ENCODE results near the gene RALGPS2.

The RALGPS2 gene

GRCh38 chr1:178683291-178683690, 41.8 kb upstream of the RALGPS2 start:
- Histone ChIP-seq H3K79me1 (ENCODE audit: low read length) (no peaks in the 10 kb centered on the region), H3K9me3 (ENCODE audit: insufficient read depth, low read depth, low read length) (no peaks in the 10 kb centered on the region), H2BK5ac (ENCODE audit: low read depth, low read length, poor library complexity) (no peak overlapping the region), H3K23ac (ENCODE audit: low read length) (no peak overlapping the region), H2BK12ac (ENCODE audit: low read length) (no peak overlapping the region), H4K8ac (ENCODE audit: low read depth, low read length) (no peak overlapping the region), H3K4ac (ENCODE audit: low read depth, low read length) (no peak overlapping the region), H3K4me3 (ENCODE audit: low read depth, low read length) (no peak overlapping the region), H2BK120ac (ENCODE audit: insufficient read depth, low read length, poor library complexity) (no peak overlapping the region), H3K18ac (ENCODE audit: low read length) (no peak overlapping the region), H4K12ac (ENCODE audit: low read depth, low read length) (no peak overlapping the region), H3K27me3 (ENCODE audit: insufficient read depth, low read length) (no peaks in the 10 kb centered on the region), H3K9ac (ENCODE audit: low read length) (no peak overlapping the region), H2AK5ac (ENCODE audit: low read length) (no peak overlapping the region), H4K91ac (ENCODE audit: low read depth, low read length) (no peak overlapping the region), H3K4me1 (ENCODE audit: control insufficient read depth in 1 of 2, insufficient read depth in 2 of 2, low read length in 2 of 2) (peaks cover 0 to 2% of the 10 kb centered on the region in 2 experiments), H3K14ac (ENCODE audit: low read length) (no peak overlapping the region), H3K27ac (ENCODE audit: low read depth, low read length) (no peak overlapping the region), H3K79me2 (ENCODE audit: control insufficient read depth, insufficient read depth, low read length, poor library complexity) (no peaks in the 10 kb centered on the region), H2AFZ (ENCODE audit: insufficient read depth, low read length, poor library complexity) (no peak overlapping the region), H3K36me3 (ENCODE audit: control insufficient read depth in 1 of 2, insufficient read depth in 2 of 2, low read length in 2 of 2) (no peaks in the 10 kb centered on the region), H3K4me2 (ENCODE audit: low read length) (no peak overlapping the region)
- DNase-seq: no peak
- WGBS (ENCODE audit: extremely low coverage, insufficient coverage, insufficient read length): no CpG with 5 or more reads among the region's 2 CpGs

DNA sequence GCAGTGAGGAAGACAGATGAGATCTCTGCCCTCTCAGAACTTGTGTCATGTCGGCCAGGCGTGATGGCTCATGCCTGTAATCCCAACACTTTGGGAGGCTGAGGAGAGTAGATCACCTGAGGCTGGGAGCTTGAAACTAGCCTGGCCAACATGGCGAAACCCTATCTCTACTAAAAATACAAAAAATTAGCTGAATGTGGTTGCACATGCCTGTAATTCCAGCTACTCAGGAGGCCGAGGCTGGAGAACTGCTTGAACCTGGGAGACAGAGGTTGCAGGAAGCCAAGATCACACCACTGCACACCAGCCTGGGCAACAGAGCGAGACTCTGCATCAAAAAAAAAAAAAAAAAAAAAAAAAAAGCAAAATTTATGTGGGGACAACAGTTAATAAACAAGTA, 40.9 kb upstream of the RALGPS2 start:
- no peak overlapping the region for H3K23ac ChIP-seq (ENCODE audit: low read length)
- WGBS (ENCODE audit: extremely low coverage, insufficient coverage, insufficient read length): no CpG with 5 or more reads among the region's 5 CpGs

GRCh38 chr1:178684542-178685000, 40.5 kb upstream of the RALGPS2 start:
- Histone ChIP-seq H4K91ac (ENCODE audit: low read depth, low read length) (no peak overlapping the region), H2BK5ac (ENCODE audit: low read depth, low read length, poor library complexity) (no peak overlapping the region), H3K27me3 (ENCODE audit: insufficient read depth, low read length) (no peaks in the 10 kb centered on the region), H4K8ac (ENCODE audit: low read depth, low read length) (no peak overlapping the region), H3K23ac (ENCODE audit: low read length) (no peak overlapping the region), H3K4ac (ENCODE audit: low read depth, low read length) (no peak overlapping the region), H2AFZ (ENCODE audit: insufficient read depth, low read length, poor library complexity) (no peak overlapping the region), H3K9me3 (ENCODE audit: insufficient read depth, low read depth, low read length) (no peaks in the 10 kb centered on the region), H2BK120ac (ENCODE audit: insufficient read depth, low read length, poor library complexity) (no peak overlapping the region), H3K79me2 (ENCODE audit: control insufficient read depth, insufficient read depth, low read length, poor library complexity) (no peaks in the 10 kb centered on the region), H3K14ac (ENCODE audit: low read length) (no peak overlapping the region), H2BK12ac (ENCODE audit: low read length) (no peak overlapping the region), H3K4me3 (ENCODE audit: low read depth, low read length) (no peak overlapping the region), H3K9ac (ENCODE audit: low read length) (no peak overlapping the region), H3K27ac (ENCODE audit: low read depth, low read length) (no peak overlapping the region), H3K36me3 (ENCODE audit: control insufficient read depth in 1 of 2, insufficient read depth in 2 of 2, low read length in 2 of 2) (no peaks in the 10 kb centered on the region), H3K4me2 (ENCODE audit: low read length) (no peak overlapping the region), H3K4me1 (ENCODE audit: control insufficient read depth in 1 of 2, insufficient read depth in 2 of 2, low read length in 2 of 2) (peaks cover 0 to 2% of the 10 kb centered on the region in 2 experiments), H3K79me1 (ENCODE audit: low read length) (no peaks in the 10 kb centered on the region), H3K18ac (ENCODE audit: low read length) (no peak overlapping the region), H2AK5ac (ENCODE audit: low read length) (no peak overlapping the region), H4K12ac (ENCODE audit: low read depth, low read length) (no peak overlapping the region)
- no CpG with 5 or more reads among the region's 1 CpG for WGBS (ENCODE audit: extremely low coverage, insufficient coverage, insufficient read length)
- DNase-seq: peak; percentile 32 to 90

More for the DNA sequence above, 40.9 kb upstream of the RALGPS2 start:
- Histone ChIP-seq H3K36me3 (ENCODE audit: control insufficient read depth in 1 of 2, insufficient read depth in 2 of 2, low read length in 2 of 2) (no peaks in the 10 kb centered on the region), H3K27me3 (ENCODE audit: insufficient read depth, low read length) (no peaks in the 10 kb centered on the region), H4K12ac (ENCODE audit: low read depth, low read length) (no peak overlapping the region), H2BK120ac (ENCODE audit: insufficient read depth, low read length, poor library complexity) (no peak overlapping the region), H3K14ac (ENCODE audit: low read length) (no peak overlapping the region), H3K18ac (ENCODE audit: low read length) (no peak overlapping the region), H3K27ac (ENCODE audit: low read depth, low read length) (no peak overlapping the region), H3K4me2 (ENCODE audit: low read length) (no peak overlapping the region), H2AFZ (ENCODE audit: insufficient read depth, low read length, poor library complexity) (no peak overlapping the region), H3K9me3 (ENCODE audit: insufficient read depth, low read depth, low read length) (no peaks in the 10 kb centered on the region), H3K4ac (ENCODE audit: low read depth, low read length) (no peak overlapping the region), H4K91ac (ENCODE audit: low read depth, low read length) (no peak overlapping the region), H4K8ac (ENCODE audit: low read depth, low read length) (no peak overlapping the region), H3K79me1 (ENCODE audit: low read length) (no peaks in the 10 kb centered on the region), H3K4me1 (ENCODE audit: control insufficient read depth in 1 of 2, insufficient read depth in 2 of 2, low read length in 2 of 2) (peaks cover 0 to 2% of the 10 kb centered on the region in 2 experiments), H2AK5ac (ENCODE audit: low read length) (no peak overlapping the region), H3K79me2 (ENCODE audit: control insufficient read depth, insufficient read depth, low read length, poor library complexity) (no peaks in the 10 kb centered on the region), H3K9ac (ENCODE audit: low read length) (no peak overlapping the region), H3K4me3 (ENCODE audit: low read depth, low read length) (no peak overlapping the region), H2BK12ac (ENCODE audit: low read length) (no peak overlapping the region), H2BK5ac (ENCODE audit: low read depth, low read length, poor library complexity) (no peak overlapping the region)
- DNase-seq: peak; percentile 50 to 78

DNA sequence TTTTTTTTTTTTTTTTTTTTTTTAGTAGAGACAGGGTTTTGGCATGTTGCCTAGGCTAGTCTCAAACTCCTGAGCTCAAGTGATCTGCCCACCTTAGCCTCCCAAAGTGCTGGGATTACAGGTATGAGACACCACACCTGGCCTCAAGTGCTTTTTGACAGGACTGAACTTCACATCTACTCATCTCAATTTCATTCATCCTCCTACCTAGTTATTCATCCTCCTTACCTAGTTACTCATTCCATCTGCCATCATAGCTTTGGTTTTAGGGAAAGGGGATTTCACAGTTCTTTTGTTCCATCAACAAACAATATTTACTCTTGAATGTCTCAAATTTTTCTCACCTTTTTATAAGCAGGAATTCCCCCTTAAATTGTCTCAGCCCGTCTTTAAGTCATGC, 38.6 kb upstream of the RALGPS2 start:
- Histone ChIP-seq H3K79me1 (ENCODE audit: low read length) (no peaks in the 10 kb centered on the region), H3K4me2 (ENCODE audit: low read length) (no peak overlapping the region)

More for the DNA sequence above, 38.6 kb upstream of the RALGPS2 start:
- H3K23ac ChIP-seq (ENCODE audit: low read length): no peak overlapping the region
- H2AFZ ChIP-seq (ENCODE audit: insufficient read depth, low read length, poor library complexity): no peak overlapping the region
- H2BK5ac ChIP-seq (ENCODE audit: low read depth, low read length, poor library complexity): no peak overlapping the region
- no peaks in the 10 kb centered on the region for H3K36me3 ChIP-seq (ENCODE audit: control insufficient read depth in 1 of 2, insufficient read depth in 2 of 2, low read length in 2 of 2)
- H3K79me2 ChIP-seq (ENCODE audit: control insufficient read depth, insufficient read depth, low read length, poor library complexity): no peaks in the 10 kb centered on the region
- no peak overlapping the region for H4K8ac ChIP-seq (ENCODE audit: low read depth, low read length)
- H3K4me1 ChIP-seq (ENCODE audit: control insufficient read depth in 1 of 2, insufficient read depth in 2 of 2, low read length in 2 of 2): peaks cover 0 to 2% of the 10 kb centered on the region in 2 experiments
- no peak overlapping the region for H3K27ac ChIP-seq (ENCODE audit: low read depth, low read length)
- H3K14ac ChIP-seq (ENCODE audit: low read length): no peak overlapping the region
- no peak overlapping the region for H4K12ac ChIP-seq (ENCODE audit: low read depth, low read length)
- no peak overlapping the region for H2BK120ac ChIP-seq (ENCODE audit: insufficient read depth, low read length, poor library complexity)
- H3K9me3 ChIP-seq (ENCODE audit: insufficient read depth, low read depth, low read length): no peaks in the 10 kb centered on the region
- no peak for DNase-seq
- H3K9ac ChIP-seq (ENCODE audit: low read length): no peak overlapping the region
- no peak overlapping the region for H4K91ac ChIP-seq (ENCODE audit: low read depth, low read length)
- no peak overlapping the region for H3K4ac ChIP-seq (ENCODE audit: low read depth, low read length)
- WGBS (ENCODE audit: extremely low coverage, insufficient coverage, insufficient read length): no CpG with 5 or more reads among the region's 1 CpG
- H3K4me3 ChIP-seq (ENCODE audit: low read depth, low read length): no peak overlapping the region
- no peak overlapping the region for H2BK12ac ChIP-seq (ENCODE audit: low read length)
- no peaks in the 10 kb centered on the region for H3K27me3 ChIP-seq (ENCODE audit: insufficient read depth, low read length)
- no peak overlapping the region for H2AK5ac ChIP-seq (ENCODE audit: low read length)
- H3K18ac ChIP-seq (ENCODE audit: low read length): no peak overlapping the region
